ENCODE data around the gene AKAP13.
"Not testable (repeated sequence)": the region's sequence is repeated elsewhere in the genome, so short reads cannot be mapped to it uniquely, and the experiment has no call there.

The AKAP13 gene
- long read RNA-seq, donor 1, partial matches to known transcripts: 6 of 6 reads
- long read RNA-seq, donor 1, other reads (novel, unspliced or antisense): 0 of 6 reads
- long read RNA-seq, donor 2: 0 reads
- long read RNA-seq, donor 3, full-length matches to known transcripts: 1 of 1 reads
- long read RNA-seq, donor 3, partial matches to known transcripts: 0 of 1 reads
- long read RNA-seq, donor 3, other reads (novel, unspliced or antisense): 0 of 1 reads
- long read RNA-seq, donor 4, partial matches to known transcripts: 18 of 21 reads
- long read RNA-seq, donor 4, other reads (novel, unspliced or antisense): 0 of 21 reads
- long read RNA-seq, donor 5, full-length matches to known transcripts: 2 of 2 reads
- long read RNA-seq, donor 5, partial matches to known transcripts: 0 of 2 reads
- long read RNA-seq, donor 5, other reads (novel, unspliced or antisense): 0 of 2 reads
- long read RNA-seq, donor 6, partial matches to known transcripts: 10 of 14 reads
- long read RNA-seq, donor 6, other reads (novel, unspliced or antisense): 0 of 14 reads
- long read RNA-seq, donor 7: 0 reads
- long read RNA-seq, donor 8: 0 reads

DNA sequence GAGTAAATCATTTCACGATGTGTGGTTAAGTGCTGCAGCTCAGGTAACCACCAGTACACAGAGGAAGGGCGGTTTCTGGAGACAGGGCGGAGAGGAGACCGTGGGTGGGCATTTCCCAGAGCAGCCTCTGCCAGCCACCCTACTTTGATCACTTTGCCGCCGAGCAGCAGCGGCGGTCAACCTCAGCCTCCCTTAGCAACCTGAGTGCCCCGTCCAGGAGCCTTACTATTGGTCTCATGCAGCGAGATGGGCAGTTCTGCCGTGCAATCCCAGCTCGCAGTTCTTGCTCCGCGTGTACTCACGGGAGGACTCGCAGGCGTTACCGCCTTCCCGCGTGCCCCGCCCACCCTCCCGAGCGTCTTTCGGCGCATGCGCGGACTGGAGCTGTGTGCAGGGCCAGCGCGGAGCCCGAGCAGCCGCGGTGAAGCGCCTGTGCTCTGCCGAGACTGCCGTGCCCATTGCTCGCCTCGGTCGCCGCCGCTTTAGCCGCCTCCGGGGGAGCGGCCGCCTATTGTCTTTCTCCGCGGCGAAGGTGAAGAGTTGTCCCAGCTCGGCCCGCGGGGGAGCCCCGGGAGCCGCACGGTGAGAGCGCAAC lies at the start of gene AKAP13:
AKAP13 (plus strand) TSS at position 387 of the 595 bp plus-strand sequence. CDS start 105,118 bp downstream, outside the sequence.
- peak; percentile 96 for DNase-seq

GRCh38 chr15:85330901-85331588 lies 49.4 kb upstream of the AKAP13 start:
- DNase-seq: peak; percentile 66

GRCh38 chr15:85331655-85332285 lies 48.6 kb upstream of the AKAP13 start:
- no peak for DNase-seq

DNA sequence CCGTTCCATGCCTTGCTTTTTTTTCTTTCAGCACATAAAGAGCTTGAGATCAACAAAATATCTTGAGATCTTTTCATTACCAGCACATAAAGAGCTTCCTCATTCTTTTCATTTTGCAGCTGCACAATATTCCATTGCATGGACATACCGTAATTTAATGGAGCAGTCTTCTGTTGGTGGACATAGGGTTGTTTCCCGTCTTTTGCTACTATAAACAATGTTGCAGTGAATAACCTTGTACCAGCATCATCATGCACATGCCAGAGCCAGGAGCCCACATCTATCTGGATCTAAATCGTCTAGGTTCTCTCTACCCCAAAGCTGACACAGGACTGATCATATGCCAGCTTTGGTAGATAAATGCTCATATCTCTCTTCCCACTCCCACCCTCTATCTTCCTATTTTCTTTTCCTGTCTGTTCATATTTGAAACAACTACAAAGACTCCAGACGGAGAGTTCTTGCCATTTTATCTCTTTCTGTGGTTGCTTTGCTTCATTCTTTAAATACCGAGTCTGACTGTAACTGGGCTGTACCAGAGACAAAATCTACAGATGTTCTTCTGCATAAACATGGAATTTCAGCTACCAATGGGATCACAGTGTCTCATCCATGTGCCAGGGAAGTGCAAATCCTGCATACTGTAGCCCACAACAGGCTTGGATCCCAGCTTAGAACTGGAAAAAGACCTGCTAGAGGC lies 47.1 kb upstream of the AKAP13 start:
- DNase-seq: no peak

- DNase-seq: no peak
These were observed 46.2 kb upstream of the AKAP13 start for GRCh38 chr15:85334241-85334640.

DNA sequence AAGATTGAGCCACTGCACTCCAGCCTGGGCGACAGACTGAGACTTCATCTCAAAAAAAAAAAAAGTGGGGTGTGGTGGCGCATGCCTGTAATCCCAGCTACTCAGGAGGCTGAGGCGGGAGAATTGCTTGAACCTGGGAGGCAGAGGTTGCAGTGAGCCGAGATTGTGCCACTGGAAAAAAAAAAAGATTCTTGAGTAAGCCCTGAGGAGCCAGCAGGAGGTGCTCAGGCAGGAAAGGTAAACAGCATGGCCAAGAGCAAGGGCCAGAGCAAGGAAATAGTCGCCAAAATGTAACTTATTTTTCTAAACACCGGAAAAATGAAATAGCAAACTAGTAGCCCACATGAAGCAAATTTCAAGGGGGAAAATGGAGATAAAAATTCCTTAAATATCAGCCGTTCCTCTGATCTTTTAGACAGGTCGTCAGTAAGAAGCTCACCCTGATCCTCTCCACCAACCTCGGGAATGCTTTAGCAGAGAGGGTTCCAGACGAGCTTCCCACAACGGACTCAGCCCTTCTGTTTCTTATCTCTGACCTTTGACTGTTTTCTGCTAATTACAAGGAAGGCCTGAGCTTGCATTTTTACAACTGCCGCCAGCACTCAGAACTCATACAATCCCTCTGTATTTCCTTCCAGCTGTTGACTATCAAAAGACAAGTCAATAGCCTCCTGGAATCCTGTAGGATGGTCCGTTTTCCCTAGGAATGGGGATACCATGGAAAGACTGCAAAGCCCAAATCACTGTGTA lies 45.0 kb upstream of the AKAP13 start:
- no peak for DNase-seq

DNA sequence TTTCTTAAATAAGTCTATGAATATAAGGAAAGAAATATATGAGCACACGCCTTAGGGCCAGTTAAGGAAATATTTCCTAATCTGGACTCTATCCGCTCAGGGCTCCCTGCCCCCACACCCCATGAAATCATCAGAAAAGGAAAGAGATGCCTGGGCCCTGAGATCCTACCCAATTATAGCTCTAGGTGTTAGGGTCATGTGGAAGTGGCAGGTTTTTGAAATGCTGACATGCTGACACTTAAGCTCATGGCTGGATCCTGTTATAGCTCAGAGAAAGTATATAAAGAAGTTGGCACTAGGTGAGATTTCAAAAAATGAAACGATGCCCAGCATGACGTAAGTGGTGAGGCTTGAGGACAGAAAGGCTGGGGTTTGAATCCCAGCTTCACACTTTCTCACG lies 43.5 kb upstream of the AKAP13 start:
- DNase-seq: no peak

GRCh38 chr15:85337425-85338074 lies 42.9 kb upstream of the AKAP13 start:
- no peak for DNase-seq

- no peak for DNase-seq
These were observed 40.1 kb upstream of the AKAP13 start for GRCh38 chr15:85340321-85340665.

DNA sequence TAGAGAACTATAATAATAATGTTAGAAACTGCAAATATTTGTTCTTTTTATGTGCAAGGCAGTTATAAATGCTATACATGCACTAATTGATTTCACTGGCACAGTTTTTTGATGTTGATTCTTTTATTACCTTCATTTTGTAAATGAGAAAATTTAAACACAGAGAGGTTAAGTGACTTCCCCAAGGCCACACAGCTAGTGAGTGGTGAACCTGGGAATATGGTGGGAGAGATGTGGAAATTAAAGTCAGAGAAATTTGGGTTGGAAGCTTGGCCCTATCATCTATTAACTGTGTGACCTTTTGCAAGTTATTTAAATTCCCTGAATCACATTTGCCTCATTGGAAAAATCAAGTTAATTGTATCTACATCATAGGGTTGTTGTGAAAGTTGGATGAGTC lies 39.6 kb upstream of the AKAP13 start:
- no peak for DNase-seq

- DNase-seq: not testable (repeated sequence)
These were observed 38.2 kb upstream of the AKAP13 start for GRCh38 chr15:85342163-85342562.

GRCh38 chr15:85343443-85343842 lies 37.0 kb upstream of the AKAP13 start:
- DNase-seq: not testable (repeated sequence)

DNA sequence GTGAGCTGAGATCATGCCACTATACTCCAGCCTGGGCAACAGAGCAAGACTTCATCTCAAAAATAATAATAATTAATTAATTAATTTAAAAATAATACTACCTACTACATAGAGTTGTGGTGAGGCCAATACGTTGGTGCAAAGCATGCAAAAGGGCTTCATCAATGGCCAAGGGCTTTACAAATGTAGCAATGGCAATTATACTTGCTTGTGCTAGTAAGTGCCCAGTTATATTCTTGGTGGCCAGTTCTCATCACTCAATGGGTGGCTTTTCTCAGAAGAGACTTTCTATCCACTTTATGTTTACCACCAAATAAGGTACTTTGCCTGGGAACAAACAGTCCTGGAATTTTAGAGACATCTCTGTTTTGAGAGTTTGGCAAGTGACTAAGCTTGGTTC lies 36.2 kb upstream of the AKAP13 start:
- not testable (repeated sequence) for DNase-seq

GRCh38 chr15:85344653-85345114 lies 35.7 kb upstream of the AKAP13 start:
- DNase-seq: not testable (repeated sequence)

- not testable (repeated sequence) for DNase-seq
These were observed 35.0 kb upstream of the AKAP13 start for GRCh38 chr15:85345196-85345918.

DNA sequence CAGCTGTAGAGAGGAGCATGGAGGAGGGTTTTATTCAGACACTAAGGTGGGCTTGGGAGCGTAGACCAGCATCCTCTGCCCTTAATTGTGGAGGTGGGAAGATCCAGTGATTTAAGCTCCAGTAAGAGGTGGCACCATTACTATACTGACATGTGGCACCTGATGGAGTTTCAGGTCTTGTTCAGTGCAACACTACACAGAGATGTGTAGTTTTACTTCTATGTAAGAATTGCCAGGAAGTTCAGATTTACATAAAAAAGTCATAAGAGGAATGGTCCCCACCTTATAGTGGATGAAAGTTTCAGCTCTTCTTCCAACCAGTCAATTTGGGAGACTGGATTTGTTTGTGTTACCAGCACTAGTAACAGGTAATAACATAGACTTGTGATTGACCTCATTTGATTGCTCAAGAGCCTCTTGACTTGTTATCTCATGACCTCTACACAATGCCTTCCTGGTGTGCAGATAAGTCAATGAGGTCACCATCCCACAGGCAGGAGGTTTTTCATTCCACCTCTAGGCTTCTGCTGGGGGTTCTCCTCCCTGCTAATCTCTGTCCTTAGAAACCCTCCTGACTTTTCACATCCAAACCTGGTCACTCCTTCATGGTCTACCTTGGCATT lies 33.8 kb upstream of the AKAP13 start:
- not testable (repeated sequence) for DNase-seq

- DNase-seq: not testable (repeated sequence)
These were observed 32.9 kb upstream of the AKAP13 start for GRCh38 chr15:85347264-85348047.

DNA sequence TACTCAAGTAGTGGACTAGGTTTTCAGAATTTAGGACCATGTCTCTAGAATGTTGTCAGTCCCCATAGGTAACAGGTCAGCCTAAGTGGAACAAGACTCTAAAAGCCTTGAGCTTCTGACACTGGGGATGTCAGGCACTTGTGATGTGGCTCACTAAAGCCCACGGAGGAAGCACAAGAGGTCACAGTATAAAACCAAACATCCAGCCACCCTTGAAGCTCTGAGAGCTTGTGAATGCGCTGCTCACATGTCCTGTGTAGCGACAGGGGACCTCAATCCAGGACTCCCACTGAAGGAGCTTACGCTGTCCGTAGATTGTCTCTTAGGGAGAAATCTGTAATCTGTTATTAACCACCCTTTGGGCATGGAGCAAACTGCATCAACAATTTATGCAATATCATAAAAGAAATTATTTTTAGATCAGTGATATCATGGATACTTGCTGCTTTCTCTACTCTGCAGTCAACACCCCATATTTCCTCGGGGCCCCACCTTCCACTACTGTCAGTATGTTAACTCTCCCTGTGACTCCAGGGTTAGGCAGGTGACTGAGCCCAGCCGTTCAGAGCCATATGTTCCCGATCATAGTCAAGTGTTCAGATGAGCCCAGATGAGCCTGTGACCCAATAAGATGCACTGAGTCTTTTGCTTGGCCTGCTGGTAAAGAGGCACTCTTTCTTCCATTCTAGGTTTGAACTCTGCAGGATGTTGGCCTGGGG lies 32.2 kb upstream of the AKAP13 start:
- DNase-seq: not testable (repeated sequence)

Data from right kidney (tissue), 9 donors.